ENCODE measurements around the gene KIAA1755. TPM values are rescaled to one million over a fixed set of nuclear protein-coding genes. Genes with fewer than 3 reads are reported as not detected.

The KIAA1755 gene
- total and polyA plus RNA-seq, 10 donors, result 0.51 to 7.3 (median 4.7) TPM

GRCh38 chr20:38295811-38296210 lies 35.3 kb upstream of the KIAA1755 start:
- no peak for DNase-seq
- H3K4me1 ChIP-seq, result peaks cover 0 to 84% (median 13%) of the 10 kb centered on the region in 6 donors
- H3K27ac ChIP-seq, result peak overlapping the region in 3 of 8 donors; percentile 31 to 69 (median 32)
- 87 to 92% (median 91%) methylated on average over 5 of the region's 5 CpGs for WGBS, 5 donors
- intact Hi-C loops (cut with DNase I; ENCODE audit: low total_unique reads), result no loop called here
- H3K27me3 ChIP-seq (replicated peaks in 1 of 7), result peaks cover 0 to 23% (median 0%) of the 10 kb centered on the region in 7 donors
- TF ChIP-seq POLR2A (IDR thresholded peaks at IDR 0.05), result no peak
- TF ChIP-seq POLR2AphosphoS5 (IDR thresholded peaks at IDR 0.05), result no peak
- TF ChIP-seq CTCF (IDR thresholded peaks at IDR 0.05 in 8 of 11, conservative IDR thresholded peaks at IDR 0.05 in 3 of 11), result no peak
- H3K36me3 ChIP-seq, result no peaks in the 10 kb centered on the region
- H3K4me3 ChIP-seq, result no peak overlapping the region
- no peaks in the 10 kb centered on the region for H3K9me3 ChIP-seq

GRCh38 chr20:38294076-38294591 lies 33.6 kb upstream of the KIAA1755 start:
- H3K9me3 ChIP-seq, result no peaks in the 10 kb centered on the region
- 43 to 68% (median 56%) methylated on average over 10 to 11 of the region's 11 CpGs for WGBS, 5 donors
- DNase-seq, result no peak
- peaks cover 0 to 20% (median 0%) of the 10 kb centered on the region in 7 donors for H3K27me3 ChIP-seq (replicated peaks in 1 of 7)
- no peaks in the 10 kb centered on the region for H3K36me3 ChIP-seq
- H3K4me3 ChIP-seq, result no peak overlapping the region
- H3K4me1 ChIP-seq, result peaks cover 0 to 67% (median 9%) of the 10 kb centered on the region in 6 donors
- no peak for TF ChIP-seq POLR2A (IDR thresholded peaks at IDR 0.05)
- peak overlapping the region in 6 of 8 donors; percentile 29 to 69 (median 46) for H3K27ac ChIP-seq
- intact Hi-C loops (cut with DNase I; ENCODE audit: low total_unique reads), result no loop called here

GRCh38 chr20:38293491-38294065 lies 33.0 kb upstream of the KIAA1755 start:
- no peaks in the 10 kb centered on the region for H3K36me3 ChIP-seq
- 53 to 81% (median 67%) methylated on average over 7 of the region's 7 CpGs for WGBS, 5 donors
- H3K27me3 ChIP-seq (replicated peaks in 1 of 7), result peaks cover 0 to 20% (median 0%) of the 10 kb centered on the region in 7 donors
- no peak overlapping the region for H3K4me3 ChIP-seq
- TF ChIP-seq POLR2AphosphoS5 (IDR thresholded peaks at IDR 0.05) (no peak), CTCF (IDR thresholded peaks at IDR 0.05 in 8 of 11, conservative IDR thresholded peaks at IDR 0.05 in 3 of 11) (no peak), POLR2A (IDR thresholded peaks at IDR 0.05) (no peak)
- no peaks in the 10 kb centered on the region for H3K9me3 ChIP-seq
- intact Hi-C loops (cut with DNase I; ENCODE audit: low total_unique reads), result no loop called here
- peak overlapping the region in 6 of 8 donors; percentile 28 to 69 (median 40) for H3K27ac ChIP-seq
- no peak for DNase-seq
- peaks cover 0 to 63% (median 6%) of the 10 kb centered on the region in 6 donors for H3K4me1 ChIP-seq

DNA sequence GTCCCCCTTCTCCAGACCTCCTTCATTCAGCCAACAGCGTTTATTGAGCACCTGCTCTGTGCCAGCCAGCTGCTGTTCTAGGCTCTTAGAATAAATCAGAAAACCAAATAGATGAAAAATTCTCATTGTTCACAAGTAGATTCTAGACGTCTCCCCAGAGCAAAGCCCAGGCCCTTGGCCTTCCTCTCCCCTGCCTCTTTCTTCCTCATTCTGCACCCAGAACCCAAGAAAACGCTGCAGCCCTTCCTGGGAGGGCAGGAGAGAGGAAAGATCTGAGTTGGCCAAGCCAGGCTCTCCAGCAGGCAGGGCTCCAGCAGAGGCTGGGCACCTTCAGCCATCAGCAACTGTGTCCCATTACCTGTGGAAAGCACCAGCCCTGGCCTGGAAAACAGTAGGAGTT lies 31.4 kb upstream of the KIAA1755 start:
- WGBS, 5 donors, result 32 to 46% (median 33%) methylated on average over 3 of the region's 3 CpGs

More for the DNA sequence above, 31.4 kb upstream of the KIAA1755 start:
- peaks cover 0 to 20% (median 0%) of the 10 kb centered on the region in 7 donors for H3K27me3 ChIP-seq (replicated peaks in 1 of 7)
- TF ChIP-seq POLR2A (IDR thresholded peaks at IDR 0.05), result no peak
- no peak for TF ChIP-seq POLR2AphosphoS5 (IDR thresholded peaks at IDR 0.05)
- no peak for TF ChIP-seq CTCF (IDR thresholded peaks at IDR 0.05 in 8 of 11, conservative IDR thresholded peaks at IDR 0.05 in 3 of 11)
- no peak for DNase-seq
- H3K36me3 ChIP-seq, result no peaks in the 10 kb centered on the region
- no peaks in the 10 kb centered on the region for H3K9me3 ChIP-seq
- intact Hi-C loops (cut with DNase I; ENCODE audit: low total_unique reads), result no loop called here
- no peak overlapping the region for H3K4me3 ChIP-seq
- peak overlapping the region in 3 of 8 donors; percentile 10 to 69 (median 21) for H3K27ac ChIP-seq
- H3K4me1 ChIP-seq, result peaks cover 0 to 73% (median 11%) of the 10 kb centered on the region in 6 donors

Data from spleen (tissue), 11 donors.